Muscle of leg (tissue), 11 donors: Measurements from ENCODE around the gene LRRC36. TPM values are rescaled to one million over a fixed set of nuclear protein-coding genes. Genes with fewer than 3 reads are reported as not detected.

Source experiments
- DNase-seq: peaks from one replicate; pipeline ENCODE4 v3.0.0; 2013
- H3K27ac ChIP-seq: one replicate; pipeline ENCODE4 v1.5.1; 2013; ENCODE audit warnings: mild to moderate bottlenecking, low read length, control low read depth
- H3K27me3 ChIP-seq: one replicate; pipeline ENCODE4 v1.6.1; 2013; ENCODE audit warnings: low read length; ENCODE audit not compliant: control insufficient read depth, insufficient read depth
- H3K36me3 ChIP-seq: one replicate; pipeline ENCODE4 v1.6.1; 2013; ENCODE audit warnings: low read length; ENCODE audit not compliant: control insufficient read depth, insufficient read depth
- H3K4me1 ChIP-seq: one replicate; pipeline ENCODE4 v1.6.1; 2013; ENCODE audit warnings: low read length; ENCODE audit not compliant: control insufficient read depth, insufficient read depth
- H3K4me3 ChIP-seq: one replicate; pipeline ENCODE4 v1.5.1; 2013; ENCODE audit warnings: low read length, control low read depth
- H3K9me3 ChIP-seq: replicated peaks from 2 replicates; pipeline ENCODE4 v1.6.1; 2013; ENCODE audit warnings: low read depth, low read length; ENCODE audit not compliant: control insufficient read depth
- WGBS: methylation state at CpG from one replicate; pipeline ENCODE4 v1.1.5; 2013; ENCODE audit warnings: missing lambda C conversion rate; ENCODE audit not compliant: insufficient coverage; 5-methylcytosine and 5-hydroxymethylcytosine counted together
- polyA plus RNA-seq, 8 donors: library from polyadenylated mRNA; unstranded; fragments of 120-200 nt; gene quantifications; one replicate each; pipeline versions ENCODE4 v1.2.1 to v1.2.3, GENCODE V29; 2013; ENCODE audit warnings: inconsistent platforms in 1 of 8, low replicate concordance in 1 of 8; ENCODE audit not compliant: insufficient read length in 8 of 8, insufficient read depth in 1 of 8
- total RNA-seq: library from RNA; stranded (reverse); fragments of 120-200 nt; gene quantifications from one replicate; pipeline ENCODE4 v1.2.4, GENCODE V29; 2013

The LRRC36 gene
- total and polyA plus RNA-seq, 9 donors: 0.21 to 2.4 (median 0.38) TPM; not detected in 1

DNA sequence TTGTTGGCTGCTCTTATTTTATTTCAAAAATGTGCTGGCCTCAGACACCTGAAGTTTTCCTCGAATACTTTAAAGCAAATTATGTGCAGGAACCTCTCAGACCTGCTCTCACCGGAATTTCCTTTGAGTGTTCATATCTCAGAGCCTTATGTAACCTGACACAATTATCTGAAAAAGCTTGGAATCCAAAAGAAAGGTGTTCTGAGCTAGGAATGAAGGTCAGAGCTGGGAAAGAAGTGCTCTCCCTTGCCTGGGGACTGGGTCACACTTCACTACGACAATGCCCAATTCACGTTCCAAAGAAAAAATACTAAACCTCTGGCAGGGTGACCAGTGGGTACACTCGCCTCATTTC, 97.6 kb downstream of the LRRC36 start:
- H3K36me3 ChIP-seq: no peaks in the 10 kb centered on the region
- H3K27me3 ChIP-seq: peaks cover 25% of the 10 kb centered on the region
- H3K9me3 ChIP-seq: no peaks in the 10 kb centered on the region
- no peak overlapping the region for H3K27ac ChIP-seq
- 58% methylated on average over 3 of the region's 5 CpGs for WGBS
- H3K4me3 ChIP-seq: no peak overlapping the region
- H3K4me1 ChIP-seq: peaks cover 49% of the 10 kb centered on the region
- DNase-seq: no peak

- Histone ChIP-seq H3K36me3 (no peaks in the 10 kb centered on the region), H3K9me3 (no peaks in the 10 kb centered on the region), H3K27ac (no peak overlapping the region), H3K4me3 (no peak overlapping the region), H3K4me1 (peaks cover 57% of the 10 kb centered on the region), H3K27me3 (peaks cover 33% of the 10 kb centered on the region)
- WGBS: no CpG with 5 or more reads among the region's 6 CpGs
- DNase-seq: peak; percentile 71
Measured at GRCh38 chr16:67425061-67425460, 98.4 kb downstream of the LRRC36 start.

GRCh38 chr16:67425580-67425979, 99.0 kb downstream of the LRRC36 start:
- H3K4me1 ChIP-seq: peaks cover 62% of the 10 kb centered on the region
- peak; percentile 78 for DNase-seq
- H3K36me3 ChIP-seq: no peaks in the 10 kb centered on the region
- H3K4me3 ChIP-seq: no peak overlapping the region
- peak overlapping the region; percentile 42 for H3K27ac ChIP-seq
- H3K27me3 ChIP-seq: peaks cover 38% of the 10 kb centered on the region
- WGBS: no CpG with 5 or more reads among the region's 4 CpGs
- no peaks in the 10 kb centered on the region for H3K9me3 ChIP-seq

DNA sequence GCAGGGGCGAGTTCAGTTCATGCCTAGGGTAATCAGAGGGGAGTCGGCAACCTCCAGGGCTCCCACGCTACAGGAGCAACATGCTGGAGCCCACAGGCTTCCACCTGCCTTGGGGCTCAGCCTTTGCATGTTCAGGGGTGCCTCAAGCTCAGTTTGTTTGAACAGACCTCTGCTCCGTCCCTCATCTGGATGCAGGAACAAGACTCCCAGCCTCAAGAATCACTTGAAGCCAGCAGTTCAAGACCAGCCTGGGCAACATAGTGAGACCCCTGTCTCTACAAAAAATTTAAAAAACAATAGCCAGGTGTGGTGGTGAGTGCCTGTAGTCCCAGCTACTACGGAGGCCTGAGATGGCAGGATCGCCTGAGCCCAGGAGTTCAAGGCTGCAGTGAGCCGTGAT, 99.4 kb downstream of the LRRC36 start:
- WGBS: 78% methylated on average over 5 of the region's 7 CpGs
- no peak for DNase-seq
- Histone ChIP-seq H3K4me1 (peaks cover 64% of the 10 kb centered on the region), H3K27me3 (peaks cover 39% of the 10 kb centered on the region), H3K9me3 (no peaks in the 10 kb centered on the region), H3K4me3 (no peak overlapping the region), H3K27ac (peak overlapping the region; percentile 7), H3K36me3 (no peaks in the 10 kb centered on the region)

DNA sequence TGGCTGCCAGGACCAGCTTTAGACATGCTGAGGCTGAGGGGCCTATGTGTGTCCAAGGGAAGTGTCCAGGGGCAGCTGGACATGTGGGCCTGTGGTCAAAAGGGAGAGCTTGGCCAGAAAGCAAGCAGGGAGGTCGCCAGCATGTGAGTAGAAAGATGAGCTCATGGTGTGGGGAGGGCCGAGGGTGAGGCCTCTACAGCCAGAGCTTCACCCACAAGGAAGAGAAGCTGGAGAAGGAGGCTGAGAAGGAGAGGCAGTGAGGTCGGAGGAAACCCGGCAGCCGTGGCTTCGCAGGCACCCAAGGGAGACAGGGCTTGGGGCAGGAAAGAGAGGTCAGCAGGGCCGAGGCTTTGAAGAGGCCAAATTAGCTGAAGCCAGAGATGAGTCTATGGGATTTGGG, 100.3 kb downstream of the LRRC36 start:
- H3K9me3 ChIP-seq: no peaks in the 10 kb centered on the region
- peak; percentile 80 for DNase-seq
- 44% methylated on average over 6 of the region's 7 CpGs for WGBS
- peaks cover 70% of the 10 kb centered on the region for H3K4me1 ChIP-seq
- no peak overlapping the region for H3K4me3 ChIP-seq
- no peaks in the 10 kb centered on the region for H3K36me3 ChIP-seq
- peaks cover 45% of the 10 kb centered on the region for H3K27me3 ChIP-seq
- peak overlapping the region; percentile 62 for H3K27ac ChIP-seq

- Histone ChIP-seq H3K36me3 (no peaks in the 10 kb centered on the region), H3K27ac (no peak overlapping the region), H3K4me1 (peaks cover 78% of the 10 kb centered on the region), H3K9me3 (no peaks in the 10 kb centered on the region), H3K4me3 (no peak overlapping the region), H3K27me3 (peaks cover 48% of the 10 kb centered on the region)
- WGBS: 34% methylated on average over 8 of the region's 11 CpGs
- peak; percentile 73 for DNase-seq
Measured at GRCh38 chr16:67428146-67428731, 101.6 kb downstream of the LRRC36 start.

DNA sequence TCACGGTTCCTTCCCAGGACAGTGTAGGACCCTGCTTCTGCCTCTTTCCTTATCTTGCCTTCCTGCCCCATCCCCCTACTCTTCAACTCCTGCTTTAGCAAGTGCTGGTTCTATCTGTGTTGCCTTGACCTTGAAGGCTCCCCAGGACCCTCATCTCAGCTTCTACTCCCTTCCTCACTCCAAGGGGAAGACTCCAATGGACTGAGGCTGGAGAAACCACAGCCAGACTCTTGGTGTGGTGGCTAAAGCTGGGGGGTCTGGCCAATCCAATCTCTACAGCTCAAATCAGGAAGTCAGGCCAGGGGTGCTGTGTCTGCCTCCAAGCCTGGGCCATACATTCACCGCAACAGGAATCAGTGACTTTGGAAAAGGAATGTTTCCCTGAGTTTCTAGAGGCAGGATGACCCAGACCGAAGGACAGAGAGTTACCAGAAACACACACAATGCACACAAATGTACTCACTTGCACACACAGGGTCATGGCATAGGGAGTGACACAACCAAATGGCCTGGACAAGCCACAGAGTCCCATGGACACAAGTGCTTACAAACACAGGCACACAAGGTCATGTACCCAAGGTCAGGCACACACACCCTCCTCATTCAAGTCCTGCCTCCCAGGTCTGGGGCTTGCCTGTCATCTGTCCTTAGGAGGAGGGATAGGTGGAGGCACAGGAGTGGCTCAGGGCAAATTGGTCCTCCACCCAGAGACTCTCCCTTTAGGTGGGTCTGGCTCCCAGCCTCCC, 102.6 kb downstream of the LRRC36 start:
- Histone ChIP-seq H3K27me3 (peaks cover 50% of the 10 kb centered on the region), H3K36me3 (no peaks in the 10 kb centered on the region), H3K27ac (no peak overlapping the region), H3K9me3 (no peaks in the 10 kb centered on the region), H3K4me3 (no peak overlapping the region), H3K4me1 (peaks cover 72% of the 10 kb centered on the region)
- no peak for DNase-seq
- 92% methylated on average over 3 of the region's 3 CpGs for WGBS

DNA sequence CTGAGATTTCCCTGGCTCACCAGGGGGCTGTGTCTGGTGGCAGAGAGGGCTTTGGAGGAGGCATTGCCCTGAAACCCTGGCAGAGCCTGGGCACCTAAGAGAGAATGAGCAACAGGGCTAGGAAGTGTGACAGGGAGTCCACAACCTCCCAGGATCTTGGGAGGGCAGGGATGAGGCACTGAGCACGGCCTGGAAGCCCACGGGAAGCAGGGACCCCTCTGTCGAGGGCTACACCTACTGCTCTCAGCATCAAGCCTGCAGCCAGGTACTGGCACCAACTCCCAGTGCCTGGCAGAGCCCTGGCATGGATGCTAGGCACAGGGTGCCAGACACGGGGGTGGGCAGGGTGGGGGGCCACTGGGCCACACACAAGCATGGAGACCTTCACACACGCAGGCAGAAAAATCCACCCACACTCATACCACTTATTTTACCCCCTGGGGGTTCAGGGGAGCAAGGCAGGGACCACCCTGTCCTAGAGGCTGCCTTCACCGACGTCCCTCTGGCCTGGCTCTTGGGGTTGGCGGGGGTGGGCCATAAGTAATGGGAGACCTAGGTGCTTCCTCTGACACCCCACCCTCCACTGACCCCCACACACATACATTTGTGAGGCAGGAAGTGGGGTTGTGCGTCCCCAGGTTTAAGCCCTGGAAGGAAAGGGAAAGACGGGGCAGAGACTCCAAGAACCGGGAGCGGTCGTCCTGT, 103.3 kb downstream of the LRRC36 start:
- peaks cover 65% of the 10 kb centered on the region for H3K4me1 ChIP-seq
- 24% methylated on average over 9 of the region's 13 CpGs for WGBS
- H3K36me3 ChIP-seq: no peaks in the 10 kb centered on the region
- H3K9me3 ChIP-seq: no peaks in the 10 kb centered on the region
- no peak overlapping the region for H3K27ac ChIP-seq
- H3K4me3 ChIP-seq: peak overlapping the region; percentile 24
- DNase-seq: no peak
- peaks cover 46% of the 10 kb centered on the region for H3K27me3 ChIP-seq

GRCh38 chr16:67430504-67430976, 103.9 kb downstream of the LRRC36 start:
- Histone ChIP-seq H3K4me1 (peaks cover 65% of the 10 kb centered on the region), H3K4me3 (peak overlapping the region; percentile 24), H3K27me3 (peaks cover 43% of the 10 kb centered on the region), H3K36me3 (peaks cover 4% of the 10 kb centered on the region), H3K27ac (no peak overlapping the region), H3K9me3 (no peaks in the 10 kb centered on the region)
- 2% methylated on average over 50 of the region's 53 CpGs for WGBS
- DNase-seq: no peak
